Midbrain (tissue), 1 donor: ENCODE results near the gene ZNF263.

ENCODE experiments used
- DNase-seq: peaks from one replicate; lab custom pipeline; 2025; lab: John Stamatoyannopoulos, UW

The ZNF263 gene

GRCh38 chr16:3328104-3328503 lies 44.8 kb downstream of the ZNF263 start:
- DNase-seq = no peak

- DNase-seq = no peak
These were observed 45.4 kb downstream of the ZNF263 start for GRCh38 chr16:3328643-3329042.
